ENCODE data around the gene RBM33.

DNA sequence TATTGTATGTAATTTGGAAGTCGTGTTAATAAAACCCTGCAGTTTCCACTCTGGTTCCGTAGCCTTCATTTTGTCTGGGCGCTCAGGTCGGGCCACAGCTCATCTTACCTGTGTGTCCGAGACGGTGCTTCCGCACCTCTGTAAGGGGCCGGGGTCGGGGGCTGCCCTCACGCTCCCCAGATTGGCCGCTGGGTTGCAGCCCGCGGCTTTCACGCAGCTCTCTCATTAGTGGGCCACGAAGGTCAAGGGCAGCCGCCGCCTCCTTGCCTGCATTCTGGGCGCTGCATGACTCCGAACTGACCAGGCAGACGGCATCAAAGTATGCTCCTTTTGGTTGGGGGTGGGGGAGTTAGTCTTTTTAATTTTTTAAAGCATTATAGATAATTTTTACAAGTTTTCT lies 137.0 kb downstream of the RBM33 start:
- TF ChIP-seq POLR2A (IDR thresholded peaks at IDR 0.05; ENCODE audit: low read depth): no peak
- TF ChIP-seq, protein P1, sequence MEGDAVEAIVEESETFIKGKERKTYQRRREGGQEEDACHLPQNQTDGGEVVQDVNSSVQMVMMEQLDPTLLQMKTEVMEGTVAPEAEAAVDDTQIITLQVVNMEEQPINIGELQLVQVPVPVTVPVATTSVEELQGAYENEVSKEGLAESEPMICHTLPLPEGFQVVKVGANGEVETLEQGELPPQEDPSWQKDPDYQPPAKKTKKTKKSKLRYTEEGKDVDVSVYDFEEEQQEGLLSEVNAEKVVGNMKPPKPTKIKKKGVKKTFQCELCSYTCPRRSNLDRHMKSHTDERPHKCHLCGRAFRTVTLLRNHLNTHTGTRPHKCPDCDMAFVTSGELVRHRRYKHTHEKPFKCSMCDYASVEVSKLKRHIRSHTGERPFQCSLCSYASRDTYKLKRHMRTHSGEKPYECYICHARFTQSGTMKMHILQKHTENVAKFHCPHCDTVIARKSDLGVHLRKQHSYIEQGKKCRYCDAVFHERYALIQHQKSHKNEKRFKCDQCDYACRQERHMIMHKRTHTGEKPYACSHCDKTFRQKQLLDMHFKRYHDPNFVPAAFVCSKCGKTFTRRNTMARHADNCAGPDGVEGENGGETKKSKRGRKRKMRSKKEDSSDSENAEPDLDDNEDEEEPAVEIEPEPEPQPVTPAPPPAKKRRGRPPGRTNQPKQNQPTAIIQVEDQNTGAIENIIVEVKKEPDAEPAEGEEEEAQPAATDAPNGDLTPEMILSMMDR (IDR thresholded peaks at IDR 0.05): no peak

All from esophagus muscularis mucosa (tissue), 3 donors.